Activated CD8-positive, alpha-beta memory T cell treated with anti-CD3 and anti-CD28 coated beads for 24 hours (primary cell): ENCODE measurements around the gene TXN.

Experiments used
- DNase-seq: peaks from one replicate; pipeline ENCODE4 v3.0.0-alpha.2; 2020

The TXN gene

GRCh38 chr9:110256380-110257096 is at the start of gene TXN:
TXN (minus strand) TSS chr9:110256507; CDS start chr9:110256435, 72 bp downstream.
- DNase-seq, result peak; percentile 96

GRCh38 chr9:110303133-110303532 is 46.8 kb upstream of the TXN start:
- DNase-seq, result no peak

- DNase-seq, result no peak
Measured at GRCh38 chr9:110298043-110298605, 41.8 kb upstream of the TXN start.

GRCh38 chr9:110293248-110293647 is 36.9 kb upstream of the TXN start:
- no peak for DNase-seq

GRCh38 chr9:110291921-110292557 is 35.7 kb upstream of the TXN start:
- DNase-seq, result no peak

GRCh38 chr9:110290001-110290400 is 33.7 kb upstream of the TXN start:
- no peak for DNase-seq

- DNase-seq, result no peak
Measured at GRCh38 chr9:110288503-110288902, 32.2 kb upstream of the TXN start.

- no peak for DNase-seq
Measured at GRCh38 chr9:110287289-110287680, 31.0 kb upstream of the TXN start.

GRCh38 chr9:110284211-110284844 is 28.0 kb upstream of the TXN start:
- DNase-seq, result no peak

- no peak for DNase-seq
Measured at GRCh38 chr9:110283751-110284150, 27.4 kb upstream of the TXN start.

- DNase-seq, result no peak
Measured at GRCh38 chr9:110282739-110283081, 26.4 kb upstream of the TXN start.

- DNase-seq, result no peak
Measured at GRCh38 chr9:110282018-110282738, 25.9 kb upstream of the TXN start.

- no peak for DNase-seq
Measured at GRCh38 chr9:110278080-110278707, 21.9 kb upstream of the TXN start.

- no peak for DNase-seq
Measured at GRCh38 chr9:110276781-110277180, 20.5 kb upstream of the TXN start.

- no peak for DNase-seq
Measured at GRCh38 chr9:110270211-110270995, 14.1 kb upstream of the TXN start.

GRCh38 chr9:110266795-110267194 is 10.5 kb upstream of the TXN start:
- DNase-seq, result no peak

GRCh38 chr9:110261632-110262031 is 5.3 kb upstream of the TXN start:
- DNase-seq, result no peak

GRCh38 chr9:110260911-110261310 is 4.6 kb upstream of the TXN start:
- no peak for DNase-seq

- DNase-seq, result no peak
Measured at GRCh38 chr9:110259566-110259965, 3.3 kb upstream of the TXN start.

- DNase-seq, result no peak
Measured at GRCh38 chr9:110258690-110259091, 2.4 kb upstream of the TXN start.

GRCh38 chr9:110257956-110258355 is 1.6 kb upstream of the TXN start:
- DNase-seq, result no peak
